A549 (cell line): Measurements from ENCODE around the gene GNAS-AS1. TPM values are rescaled to one million over a fixed set of nuclear protein-coding genes. Genes with fewer than 3 reads are reported as not detected.
A peak's percentile ranks its signal among the peaks of the same experiment; 100 is the strongest.

Experiments used
- ATAC-seq, 2 experiments: fragments of 200-7000 bp in 1 of 2; fragments of >200 bp in 1 of 2; cut with Nextera tagmentation in 1 of 2; cut with Tn5 transposase in 1 of 2; 3 replicates each; pipeline versions ENCODE4 v1.8.0 to v1.9.1; 2018 to 2020; ENCODE audit warnings: mild to moderate bottlenecking in 1 of 2, moderate library complexity in 1 of 2
- CTCF ChIA-PET: fragments of 300-600 bp; sonication (Branson Sonifier 250); formaldehyde crosslinking; extraction: SDS; loops from one replicate; lab custom pipeline; 2021; ENCODE audit warnings: antibody characterized with exemption, inconsistent platforms; lab: Yijun Ruan, JAX
- POLR2A ChIA-PET: fragments of 350-600 bp; formaldehyde crosslinking; extraction: SDS; loops from one replicate; lab custom pipeline; 2021; ENCODE audit warnings: antibody characterized with exemption, inconsistent platforms; lab: Yijun Ruan, JAX
- DNase-seq, 2 experiments: peaks; one replicate each; pipeline versions ENCODE4 v3.0.0 to v3.0.0-alpha.2; 2011 to 2016; ENCODE audit warnings: low read depth in 1 of 2, low spot score in 1 of 2
- FAIRE-seq: peaks from 2 replicates; lab custom pipeline; 2011; peaks lifted over from hg19 to GRCh38; lab: Jason Lieb, UNC
- H3K27ac ChIP-seq, 2 experiments: fragments of >200 bp; sonication (Bioruptor Twin); formaldehyde crosslinking; 3 replicates each; pipeline ENCODE4 v1.5.1; 2016 to 2017
- H3K4me1 ChIP-seq: fragments of >200 bp; sonication (Bioruptor Twin); formaldehyde crosslinking; 3 replicates; pipeline ENCODE4 v1.6.1; 2016
- H3K4me2 ChIP-seq: fragments of >200 bp; sonication (Bioruptor Twin); formaldehyde crosslinking; 3 replicates; pipeline ENCODE4 v1.6.1; 2016
- H3K4me3 ChIP-seq: fragments of >200 bp; sonication (Bioruptor Twin); formaldehyde crosslinking; 3 replicates; pipeline ENCODE4 v1.5.1; 2016
- H3K9me3 ChIP-seq: fragments of >200 bp; sonication (Bioruptor Twin); formaldehyde crosslinking; 3 replicates; pipeline ENCODE4 v1.6.1; 2016
- BHLHE40 ChIP-seq: IDR thresholded peaks from 2 replicates; pipeline ENCODE4 v1.6.1; 2012; ENCODE audit warnings: low read depth, low read length, inconsistent platforms
- CEBPB ChIP-seq, 2 experiments: fragments of >200 bp in 1 of 2; sonication (Bioruptor Twin) in 1 of 2; formaldehyde crosslinking in 1 of 2; IDR thresholded peaks; 2 replicates each; pipeline ENCODE4 v1.6.1; 2012 to 2016
- CHD2 ChIP-seq: fragments of 150-350 bp; IDR thresholded peaks from 2 replicates; pipeline ENCODE4 v1.6.1; 2014; ENCODE audit warnings: low read length; ENCODE audit not compliant: partially characterized antibody
- CHD4 ChIP-seq: fragments of 200-600 bp; sonication (generic); IDR thresholded peaks from 2 replicates; pipeline ENCODE4 v1.6.1; 2016; ENCODE audit warnings: antibody characterized with exemption, mild to moderate bottlenecking, borderline replicate concordance
- EP300 ChIP-seq, 2 experiments: fragments of >200 bp; sonication (Bioruptor Twin); formaldehyde crosslinking; IDR thresholded peaks; 2 replicates in 1 of 2; 3 replicates in 1 of 2; pipeline ENCODE4 v1.6.1; 2016 to 2017
- ESRRA ChIP-seq: fragments of 150-350 bp; IDR thresholded peaks from 2 replicates; pipeline ENCODE4 v1.6.1; 2014; ENCODE audit warnings: mild to moderate bottlenecking, low read length, borderline replicate concordance
- HDAC2 ChIP-seq: fragments of 200-600 bp; sonication (generic); IDR thresholded peaks from 2 replicates; pipeline ENCODE4 v1.6.1; 2016
- HOXA7 ChIP-seq: fragments of 250-450 bp; sonication (Bioruptor Pico); IDR thresholded peaks from 2 replicates; pipeline ENCODE4 v1.5.0; 2020; ENCODE audit warnings: mild to moderate bottlenecking, moderate library complexity
- HOXB13 ChIP-seq: fragments of 250-450 bp; sonication (Bioruptor Pico); IDR thresholded peaks from 2 replicates; pipeline ENCODE4 v1.5.0; 2020; ENCODE audit warnings: low read depth, mild to moderate bottlenecking, moderate library complexity
- HOXB5 ChIP-seq: fragments of 250-450 bp; sonication (Bioruptor Pico); IDR thresholded peaks from 2 replicates; pipeline ENCODE4 v1.5.0; 2020; ENCODE audit warnings: mild to moderate bottlenecking, moderate library complexity
- JUN ChIP-seq, 2 experiments: fragments of >200 bp; sonication (Bioruptor Twin); formaldehyde crosslinking; IDR thresholded peaks; 2 replicates in 1 of 2; 3 replicates in 1 of 2; pipeline ENCODE4 v1.6.1; 2016 to 2017
- JUNB ChIP-seq: fragments of >200 bp; sonication (Bioruptor Twin); formaldehyde crosslinking; IDR thresholded peaks from 2 replicates; pipeline ENCODE4 v1.6.1; 2016
- MAFK ChIP-seq: fragments of 450-650 bp; IDR thresholded peaks from 2 replicates; pipeline ENCODE4 v1.6.1; 2014; ENCODE audit not compliant: partially characterized antibody
- PHF8 ChIP-seq: fragments of 200-600 bp; sonication (generic); IDR thresholded peaks from 2 replicates; pipeline ENCODE4 v1.6.1; 2016; ENCODE audit warnings: low read depth, mild to moderate bottlenecking, antibody characterized with exemption, moderate library complexity, borderline replicate concordance
- RCOR1 ChIP-seq: fragments of 150-350 bp; IDR thresholded peaks from 2 replicates; pipeline ENCODE4 v1.6.1; 2014; ENCODE audit warnings: antibody characterized with exemption, low read length, low read depth
- RFX5 ChIP-seq: fragments of 450-650 bp; IDR thresholded peaks from 2 replicates; pipeline ENCODE4 v1.7.1; 2014; ENCODE audit warnings: antibody characterized with exemption, mild to moderate bottlenecking, moderate library complexity
- TP53 ChIP-seq: fragments of 250-450 bp; sonication (Bioruptor Pico); IDR thresholded peaks from 2 replicates; pipeline ENCODE4 v1.5.0; 2021; ENCODE audit warnings: mild to moderate bottlenecking, moderate library complexity
- ZSCAN20 ChIP-seq: fragments of 250-450 bp; sonication (Bioruptor Pico); IDR thresholded peaks from 2 replicates; pipeline ENCODE4 v1.8.0; 2022; ENCODE audit warnings: mild to moderate bottlenecking, moderate library complexity
- WGBS: methylation state at CpG from one replicate; pipeline ENCODE4 v1.1.6; 2017; ENCODE audit errors: missing lambda C conversion rate; 5-methylcytosine and 5-hydroxymethylcytosine counted together
- polyA plus RNA-seq, 4 experiments: library from polyadenylated mRNA; depleted of rRNA in 3 of 4; stranded (reverse); fragments of >200 nt; fragmentation: RNase III in 1 of 4; extraction: RNeasy Plus Mini Kit Qiagen cat#74134 plus additional on column Dnase treatment in 1 of 4; gene quantifications; 2 replicates in 3 of 4; 3 replicates in 1 of 4; pipeline ENCODE4 v1.2.3, GENCODE V29; 2011 to 2017
- TF ChIP-seq, protein P1 (sequence below): fragments of >200 bp; sonication (Bioruptor Twin); formaldehyde crosslinking; IDR thresholded peaks from 2 replicates; pipeline ENCODE4 v1.6.1; 2016
- TF ChIP-seq, protein P2 (sequence below): IDR thresholded peaks from 2 replicates; pipeline ENCODE4 v1.6.1; 2012
- TF ChIP-seq, protein P3 (sequence below): fragments of 150-350 bp; IDR thresholded peaks from 2 replicates; pipeline ENCODE4 v1.6.1; 2014; ENCODE audit warnings: low read depth, mild to moderate bottlenecking, low read length
- TF ChIP-seq, protein P4 (sequence below): fragments of 200-600 bp; sonication (generic); IDR thresholded peaks from 2 replicates; pipeline ENCODE4 v1.6.1; 2016; ENCODE audit warnings: antibody characterized with exemption, mild to moderate bottlenecking, moderate library complexity
- TF ChIP-seq, protein P5 (sequence below): fragments of >200 bp; sonication (Bioruptor Twin); formaldehyde crosslinking; IDR thresholded peaks from 3 replicates; pipeline ENCODE4 v1.5.1; 2016

Gene GNAS-AS1
- polyA plus RNA-seq, 2 of the 4 experiments (the other 2 are of a cell fraction) = not detected

DNA sequence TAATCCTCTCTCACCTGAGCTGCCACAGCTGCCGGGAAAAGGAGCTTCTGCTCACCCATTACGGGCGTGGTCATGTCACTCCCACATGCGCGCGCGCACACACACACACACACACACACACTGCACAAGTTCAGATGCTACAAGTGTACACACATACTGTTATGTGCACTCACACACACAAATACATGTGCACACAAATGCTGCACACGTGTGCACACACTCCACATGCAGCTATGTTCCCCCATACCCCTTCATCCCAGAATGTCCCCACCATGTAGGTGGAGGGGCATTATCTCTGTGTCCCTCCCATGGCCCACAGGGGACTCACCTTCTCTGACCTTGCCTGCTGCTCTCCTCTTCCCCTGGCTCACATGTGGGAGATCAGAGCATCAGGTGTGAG is 37.3 kb downstream of the GNAS-AS1 start:
- 51% methylated on average over 7 of the region's 8 CpGs for WGBS
- no peak for TF ChIP-seq HOXB13 (CRISPR knock-in tag)
- TF ChIP-seq, protein P1, sequence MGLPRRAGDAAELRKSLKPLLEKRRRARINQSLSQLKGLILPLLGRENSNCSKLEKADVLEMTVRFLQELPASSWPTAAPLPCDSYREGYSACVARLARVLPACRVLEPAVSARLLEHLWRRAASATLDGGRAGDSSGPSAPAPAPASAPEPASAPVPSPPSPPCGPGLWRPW = no peak
- TF ChIP-seq, protein P2, sequence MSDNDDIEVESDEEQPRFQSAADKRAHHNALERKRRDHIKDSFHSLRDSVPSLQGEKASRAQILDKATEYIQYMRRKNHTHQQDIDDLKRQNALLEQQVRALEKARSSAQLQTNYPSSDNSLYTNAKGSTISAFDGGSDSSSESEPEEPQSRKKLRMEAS = no peak
- TF ChIP-seq, protein P3, sequence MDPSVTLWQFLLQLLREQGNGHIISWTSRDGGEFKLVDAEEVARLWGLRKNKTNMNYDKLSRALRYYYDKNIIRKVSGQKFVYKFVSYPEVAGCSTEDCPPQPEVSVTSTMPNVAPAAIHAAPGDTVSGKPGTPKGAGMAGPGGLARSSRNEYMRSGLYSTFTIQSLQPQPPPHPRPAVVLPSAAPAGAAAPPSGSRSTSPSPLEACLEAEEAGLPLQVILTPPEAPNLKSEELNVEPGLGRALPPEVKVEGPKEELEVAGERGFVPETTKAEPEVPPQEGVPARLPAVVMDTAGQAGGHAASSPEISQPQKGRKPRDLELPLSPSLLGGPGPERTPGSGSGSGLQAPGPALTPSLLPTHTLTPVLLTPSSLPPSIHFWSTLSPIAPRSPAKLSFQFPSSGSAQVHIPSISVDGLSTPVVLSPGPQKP = no peak
- no peak for TF ChIP-seq RCOR1
- no peak for TF ChIP-seq PHF8
- no peak for TF ChIP-seq CHD2
- no peak for TF ChIP-seq ZSCAN20 (CRISPR knock-in tag)
- TF ChIP-seq, protein P4, sequence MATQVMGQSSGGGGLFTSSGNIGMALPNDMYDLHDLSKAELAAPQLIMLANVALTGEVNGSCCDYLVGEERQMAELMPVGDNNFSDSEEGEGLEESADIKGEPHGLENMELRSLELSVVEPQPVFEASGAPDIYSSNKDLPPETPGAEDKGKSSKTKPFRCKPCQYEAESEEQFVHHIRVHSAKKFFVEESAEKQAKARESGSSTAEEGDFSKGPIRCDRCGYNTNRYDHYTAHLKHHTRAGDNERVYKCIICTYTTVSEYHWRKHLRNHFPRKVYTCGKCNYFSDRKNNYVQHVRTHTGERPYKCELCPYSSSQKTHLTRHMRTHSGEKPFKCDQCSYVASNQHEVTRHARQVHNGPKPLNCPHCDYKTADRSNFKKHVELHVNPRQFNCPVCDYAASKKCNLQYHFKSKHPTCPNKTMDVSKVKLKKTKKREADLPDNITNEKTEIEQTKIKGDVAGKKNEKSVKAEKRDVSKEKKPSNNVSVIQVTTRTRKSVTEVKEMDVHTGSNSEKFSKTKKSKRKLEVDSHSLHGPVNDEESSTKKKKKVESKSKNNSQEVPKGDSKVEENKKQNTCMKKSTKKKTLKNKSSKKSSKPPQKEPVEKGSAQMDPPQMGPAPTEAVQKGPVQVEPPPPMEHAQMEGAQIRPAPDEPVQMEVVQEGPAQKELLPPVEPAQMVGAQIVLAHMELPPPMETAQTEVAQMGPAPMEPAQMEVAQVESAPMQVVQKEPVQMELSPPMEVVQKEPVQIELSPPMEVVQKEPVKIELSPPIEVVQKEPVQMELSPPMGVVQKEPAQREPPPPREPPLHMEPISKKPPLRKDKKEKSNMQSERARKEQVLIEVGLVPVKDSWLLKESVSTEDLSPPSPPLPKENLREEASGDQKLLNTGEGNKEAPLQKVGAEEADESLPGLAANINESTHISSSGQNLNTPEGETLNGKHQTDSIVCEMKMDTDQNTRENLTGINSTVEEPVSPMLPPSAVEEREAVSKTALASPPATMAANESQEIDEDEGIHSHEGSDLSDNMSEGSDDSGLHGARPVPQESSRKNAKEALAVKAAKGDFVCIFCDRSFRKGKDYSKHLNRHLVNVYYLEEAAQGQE = no peak
- TF ChIP-seq BHLHE40 = no peak
- no peak for TF ChIP-seq HDAC2
- no peak for TF ChIP-seq CEBPB (IDR thresholded peaks at IDR 0.05)
- TF ChIP-seq JUNB = no peak
- TF ChIP-seq ESRRA = no peak
- TF ChIP-seq HOXA7 (CRISPR knock-in tag) = no peak
- no peak for TF ChIP-seq EP300 (IDR thresholded peaks at IDR 0.05)
- TF ChIP-seq RFX5 = no peak
- TF ChIP-seq, protein P5, sequence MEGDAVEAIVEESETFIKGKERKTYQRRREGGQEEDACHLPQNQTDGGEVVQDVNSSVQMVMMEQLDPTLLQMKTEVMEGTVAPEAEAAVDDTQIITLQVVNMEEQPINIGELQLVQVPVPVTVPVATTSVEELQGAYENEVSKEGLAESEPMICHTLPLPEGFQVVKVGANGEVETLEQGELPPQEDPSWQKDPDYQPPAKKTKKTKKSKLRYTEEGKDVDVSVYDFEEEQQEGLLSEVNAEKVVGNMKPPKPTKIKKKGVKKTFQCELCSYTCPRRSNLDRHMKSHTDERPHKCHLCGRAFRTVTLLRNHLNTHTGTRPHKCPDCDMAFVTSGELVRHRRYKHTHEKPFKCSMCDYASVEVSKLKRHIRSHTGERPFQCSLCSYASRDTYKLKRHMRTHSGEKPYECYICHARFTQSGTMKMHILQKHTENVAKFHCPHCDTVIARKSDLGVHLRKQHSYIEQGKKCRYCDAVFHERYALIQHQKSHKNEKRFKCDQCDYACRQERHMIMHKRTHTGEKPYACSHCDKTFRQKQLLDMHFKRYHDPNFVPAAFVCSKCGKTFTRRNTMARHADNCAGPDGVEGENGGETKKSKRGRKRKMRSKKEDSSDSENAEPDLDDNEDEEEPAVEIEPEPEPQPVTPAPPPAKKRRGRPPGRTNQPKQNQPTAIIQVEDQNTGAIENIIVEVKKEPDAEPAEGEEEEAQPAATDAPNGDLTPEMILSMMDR = no peak
- TF ChIP-seq CHD4 = no peak
- TF ChIP-seq TP53 = no peak
- H3K4me1 ChIP-seq = no peaks in the 10 kb centered on the region
- CTCF ChIA-PET = interaction anchor here (1.1 to 1.6 kb wide), 2 partner anchors 21 to 26 kb away, joined by 5 read pairs; no protein-coding TSS in a partner anchor
- no peak overlapping the region for H3K4me3 ChIP-seq
- ATAC-seq (no peak), DNase-seq (peak in 1 of 2 experiments; percentile 8), FAIRE-seq (no peak)
- no peaks in the 10 kb centered on the region for H3K9me3 ChIP-seq
- H3K27ac ChIP-seq = no peak overlapping the region
- H3K4me2 ChIP-seq = no peak overlapping the region
- POLR2A ChIA-PET = no interaction called here

DNA sequence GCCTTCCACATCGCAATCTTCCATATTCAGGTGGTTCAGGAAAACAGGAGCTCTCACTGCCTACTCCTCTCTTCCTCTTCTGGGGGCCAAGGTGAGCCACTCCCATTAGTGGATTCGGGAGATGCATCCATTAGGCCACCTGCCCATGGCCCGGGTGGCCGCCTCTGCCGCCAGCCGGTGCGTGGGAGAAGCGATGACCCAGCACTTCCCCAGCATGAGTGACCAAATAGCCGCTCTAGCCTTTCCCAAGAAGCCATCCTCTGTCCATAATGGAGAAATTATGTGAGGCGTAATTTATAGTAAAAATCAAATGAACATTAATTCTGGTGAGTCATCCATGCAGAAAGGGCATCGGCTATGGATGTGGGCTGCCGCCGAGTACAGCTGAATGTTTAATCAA is 39.4 kb downstream of the GNAS-AS1 start:
- TF ChIP-seq HOXB5 (CRISPR knock-in tag) (no peak), JUN (IDR thresholded peaks at IDR 0.05) (no peak), MAFK (peak; percentile 13)
- TF ChIP-seq, all 56 proteins: peak for 1
- no peak for FAIRE-seq
- ATAC-seq = no peak
- no peaks in the 10 kb centered on the region for H3K9me3 ChIP-seq
- WGBS = 68% methylated on average over 13 of the region's 13 CpGs
- ChIA-PET CTCF (no interaction called here), POLR2A (no interaction called here)
- H3K27ac ChIP-seq = no peak overlapping the region
- H3K4me3 ChIP-seq = no peak overlapping the region
- H3K4me2 ChIP-seq = no peak overlapping the region
- DNase-seq = no peak
- no peaks in the 10 kb centered on the region for H3K4me1 ChIP-seq
